GM21529 (cell line): ENCODE data around the gene PPFIA4.
"Not testable (repeated sequence)": the region's sequence is repeated elsewhere in the genome, so short reads cannot be mapped to it uniquely, and the experiment has no call there.

Experiments used
- ATAC-seq: cut with Tn5 transposase; IDR thresholded peaks from one replicate; pipeline ENCODE4 v1.9.1; 2021; ENCODE audit not compliant: unreplicated experiment

PPFIA4 gene

GRCh38 chr1:203026031-203026665, at the start of gene PPFIA4:
PPFIA4 (plus strand) TSS chr1:203026491; CDS start chr1:203039009, 12,518 bp downstream.
- ATAC-seq, result peak; percentile 82

GRCh38 chr1:202976633-202977032, 49.7 kb upstream of the PPFIA4 start:
- no peak for ATAC-seq

- ATAC-seq, result no peak
Measured at GRCh38 chr1:202979459-202979858, 46.8 kb upstream of the PPFIA4 start.

GRCh38 chr1:202981939-202982338, 44.4 kb upstream of the PPFIA4 start:
- no peak for ATAC-seq

GRCh38 chr1:202982715-202983430, 43.4 kb upstream of the PPFIA4 start:
- ATAC-seq, result no peak

- not testable (repeated sequence) for ATAC-seq
Measured at GRCh38 chr1:202986120-202986519, 40.2 kb upstream of the PPFIA4 start.

GRCh38 chr1:202987255-202987654, 39.0 kb upstream of the PPFIA4 start:
- ATAC-seq, result no peak

- no peak for ATAC-seq
Measured at GRCh38 chr1:202987922-202988583, 38.2 kb upstream of the PPFIA4 start.

GRCh38 chr1:202989879-202990278, 36.4 kb upstream of the PPFIA4 start:
- no peak for ATAC-seq

GRCh38 chr1:202991112-202991511, 35.2 kb upstream of the PPFIA4 start:
- ATAC-seq, result no peak

- ATAC-seq, result no peak
Measured at GRCh38 chr1:202994756-202995155, 31.5 kb upstream of the PPFIA4 start.

GRCh38 chr1:202998836-202999750, 27.2 kb upstream of the PPFIA4 start:
- no peak for ATAC-seq

GRCh38 chr1:203000217-203000944, 25.9 kb upstream of the PPFIA4 start:
- no peak for ATAC-seq

GRCh38 chr1:203001986-203002385, 24.3 kb upstream of the PPFIA4 start:
- no peak for ATAC-seq

- no peak for ATAC-seq
Measured at GRCh38 chr1:203002951-203003350, 23.3 kb upstream of the PPFIA4 start.

GRCh38 chr1:203005395-203006142, 20.7 kb upstream of the PPFIA4 start:
- ATAC-seq, result not testable (repeated sequence)

GRCh38 chr1:203006948-203007871, 19.1 kb upstream of the PPFIA4 start, which contains the start of gene TMEM183A:
TMEM183A (plus strand) TSS chr1:203007374; CDS start chr1:203007466, 92 bp downstream.
- ATAC-seq, result peak; percentile 92

GRCh38 chr1:203009185-203009584, 17.1 kb upstream of the PPFIA4 start:
- no peak for ATAC-seq
